Transverse colon (tissue), 4 donors: ENCODE results near the gene SLC25A18. TPM values are rescaled to one million over a fixed set of nuclear protein-coding genes. Genes with fewer than 3 reads are reported as not detected.

Experiments
- DNase-seq: peaks from one replicate; pipeline ENCODE4 v3.0.0-alpha.2; 2019
- H3K27ac ChIP-seq, 4 donors: fragments of 200-600 bp; sonication (generic); 2 replicates each; pipeline ENCODE4 v1.5.1; 2016 to 2018; ENCODE audit warnings: inconsistent platforms in 4 of 4
- H3K27me3 ChIP-seq: fragments of 200-600 bp; sonication (generic); 2 replicates; pipeline ENCODE4 v1.5.1; 2017; ENCODE audit warnings: inconsistent platforms
- H3K36me3 ChIP-seq, 4 donors: fragments of 200-600 bp; sonication (generic); 2 replicates each; pipeline ENCODE4 v1.5.1; 2017 to 2019; ENCODE audit warnings: inconsistent platforms in 4 of 4
- H3K4me1 ChIP-seq, 4 donors: fragments of 200-600 bp; sonication (generic); 2 replicates each; pipeline ENCODE4 v1.5.1; 2017 to 2020; ENCODE audit warnings: inconsistent platforms in 4 of 4
- H3K4me3 ChIP-seq, 4 donors: fragments of 200-600 bp; sonication (generic); 1 replicate in 1 of 4; 2 replicates in 3 of 4; pipeline versions ENCODE4 v1.5.1 to v1.6.1; 2017 to 2019; ENCODE audit warnings: inconsistent platforms in 4 of 4
- H3K9me3 ChIP-seq, 2 donors: fragments of 200-600 bp; sonication (generic); 2 replicates each; pipeline ENCODE4 v1.5.1; 2017 to 2019; ENCODE audit warnings: inconsistent platforms in 2 of 2
- EP300 ChIP-seq: sonication (generic); formaldehyde crosslinking; IDR thresholded peaks from one replicate; pipeline ENCODE4 v1.6.1; 2017; ENCODE audit warnings: antibody characterized with exemption, low read depth
- POLR2A ChIP-seq: fragments of 450-650 bp; IDR thresholded peaks from one replicate; pipeline ENCODE4 v1.6.1; 2016; ENCODE audit warnings: antibody characterized with exemption, mild to moderate bottlenecking, moderate library complexity
- POLR2AphosphoS5 ChIP-seq, 3 donors: sonication (generic); formaldehyde crosslinking; IDR thresholded peaks; one replicate each; pipeline ENCODE4 v1.6.1; 2016; ENCODE audit warnings: antibody characterized with exemption in 3 of 3
- WGBS, 2 donors: methylation state at CpG; one replicate each; pipeline ENCODE4 v1.1.5; 2018; ENCODE audit warnings: low coverage in 1 of 2; 5-methylcytosine and 5-hydroxymethylcytosine counted together
- in situ Hi-C, 4 donors: fragments of 200-750 bp; cut with MboI; loops; one replicate each; pipeline versions ENCODE4 v1.15.0 to v1.15.1; 2017; ENCODE audit warnings: low sequenced_read_pairs in 3 of 4, low pct_ligation_motif_present in 1 of 4, low pct_unique_long_range_greater_than_20kb in 1 of 4
- intact Hi-C: fragments of 100-400 bp; cut with DNase I; formaldehyde crosslinking; loops from one replicate; pipeline ENCODE4 v1.15.1; 2023; ENCODE audit warnings: low total_unique reads
- total RNA-seq, 4 donors: library from RNA; depleted of rRNA; stranded (reverse); fragments of >200 nt; gene quantifications; one replicate each; pipeline ENCODE4 v1.1.0, GENCODE V29; 2016
- TF ChIP-seq, protein P1 (sequence below), 5 experiments: fragments of 200-600 bp in 3 of 5; fragments of 450-650 bp in 2 of 5; sonication (generic) in 3 of 5; IDR thresholded peaks; 1 replicate in 2 of 5; 2 replicates in 3 of 5; pipeline ENCODE4 v1.5.1; 2016 to 2017; ENCODE audit warnings: antibody characterized with exemption in 5 of 5, inconsistent platforms in 3 of 5, mild to moderate bottlenecking in 2 of 5, moderate library complexity in 1 of 5

The SLC25A18 gene, protein sequence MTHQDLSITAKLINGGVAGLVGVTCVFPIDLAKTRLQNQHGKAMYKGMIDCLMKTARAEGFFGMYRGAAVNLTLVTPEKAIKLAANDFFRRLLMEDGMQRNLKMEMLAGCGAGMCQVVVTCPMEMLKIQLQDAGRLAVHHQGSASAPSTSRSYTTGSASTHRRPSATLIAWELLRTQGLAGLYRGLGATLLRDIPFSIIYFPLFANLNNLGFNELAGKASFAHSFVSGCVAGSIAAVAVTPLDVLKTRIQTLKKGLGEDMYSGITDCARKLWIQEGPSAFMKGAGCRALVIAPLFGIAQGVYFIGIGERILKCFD
- 10 to 100 TPM in 1 of 4 donors, 1 to 10 TPM in 2, under 1 TPM in 1; 0.75 to 40.4 (median 1.5) TPM for total RNA-seq

DNA sequence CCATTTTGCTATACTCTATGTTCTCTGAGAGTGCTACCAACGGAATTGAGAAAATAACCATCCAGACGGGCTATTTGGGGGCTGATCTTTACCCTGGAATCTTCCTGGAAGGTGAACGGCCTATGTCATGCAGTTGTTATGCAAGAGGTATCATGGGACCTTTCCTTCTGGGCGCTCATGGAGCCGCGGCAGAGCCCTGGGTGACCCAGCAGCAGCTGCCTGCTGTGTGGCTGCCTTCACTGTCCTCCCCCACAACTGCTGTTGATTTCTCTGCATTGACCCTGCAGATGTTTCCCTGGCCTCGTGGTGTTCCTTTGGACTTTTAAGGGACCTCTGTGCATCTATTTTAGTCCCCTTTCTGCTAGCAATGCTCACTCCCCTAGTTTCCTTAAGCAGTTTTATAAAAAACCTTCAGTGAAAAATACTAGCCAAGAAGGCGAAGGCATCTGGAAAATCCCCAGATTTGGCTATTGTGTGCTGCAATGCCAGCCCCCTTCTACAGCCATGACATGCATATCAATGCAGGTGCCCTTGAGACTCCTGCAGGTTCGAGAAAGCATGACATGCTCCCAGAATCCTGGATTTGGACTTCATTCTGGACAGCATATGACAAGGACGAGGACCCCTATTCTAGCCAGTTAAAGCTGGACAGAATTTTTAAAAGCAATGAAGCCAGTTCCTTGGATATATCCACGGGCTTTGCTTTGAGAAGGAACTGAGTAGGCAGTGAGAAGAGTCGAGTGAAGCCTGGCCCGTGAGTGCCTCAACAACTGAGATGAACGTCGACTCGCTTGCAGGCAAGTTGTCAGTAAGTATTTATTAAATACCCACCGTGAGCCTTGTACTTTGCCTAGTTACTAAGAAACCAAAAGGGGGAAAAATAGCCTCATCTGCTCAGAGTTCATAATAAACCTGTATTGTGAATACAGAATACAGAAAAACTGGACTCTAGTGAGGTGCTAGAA, at the start of gene SLC25A18:
Gene SLC25A18 (plus strand): TSS at position 593 of the 965 bp plus-strand sequence. CDS start 16,447 bp downstream, outside the sequence.
- Histone ChIP-seq H3K4me1 (peaks cover 0 to 23% (median 0%) of the 10 kb centered on the region in 4 donors), H3K27ac (peak within 1 kb of the TSS; percentile 61 to 93 (median 70)), H3K4me3 (no peak within 1 kb of the TSS), H3K9me3 (no peaks in the 10 kb centered on the region), H3K27me3 (no peaks in the 10 kb centered on the region), H3K36me3 (no peaks in the 10 kb centered on the region)
- intact Hi-C loops = no loop called here
- peak; percentile 21 for DNase-seq
- TF ChIP-seq POLR2AphosphoS5 (IDR thresholded peaks at IDR 0.05) (peak in 2 of 3 donors; percentile 39 to 58), EP300 (peak; percentile 17), POLR2A (no peak)
- TF ChIP-seq, protein P1, sequence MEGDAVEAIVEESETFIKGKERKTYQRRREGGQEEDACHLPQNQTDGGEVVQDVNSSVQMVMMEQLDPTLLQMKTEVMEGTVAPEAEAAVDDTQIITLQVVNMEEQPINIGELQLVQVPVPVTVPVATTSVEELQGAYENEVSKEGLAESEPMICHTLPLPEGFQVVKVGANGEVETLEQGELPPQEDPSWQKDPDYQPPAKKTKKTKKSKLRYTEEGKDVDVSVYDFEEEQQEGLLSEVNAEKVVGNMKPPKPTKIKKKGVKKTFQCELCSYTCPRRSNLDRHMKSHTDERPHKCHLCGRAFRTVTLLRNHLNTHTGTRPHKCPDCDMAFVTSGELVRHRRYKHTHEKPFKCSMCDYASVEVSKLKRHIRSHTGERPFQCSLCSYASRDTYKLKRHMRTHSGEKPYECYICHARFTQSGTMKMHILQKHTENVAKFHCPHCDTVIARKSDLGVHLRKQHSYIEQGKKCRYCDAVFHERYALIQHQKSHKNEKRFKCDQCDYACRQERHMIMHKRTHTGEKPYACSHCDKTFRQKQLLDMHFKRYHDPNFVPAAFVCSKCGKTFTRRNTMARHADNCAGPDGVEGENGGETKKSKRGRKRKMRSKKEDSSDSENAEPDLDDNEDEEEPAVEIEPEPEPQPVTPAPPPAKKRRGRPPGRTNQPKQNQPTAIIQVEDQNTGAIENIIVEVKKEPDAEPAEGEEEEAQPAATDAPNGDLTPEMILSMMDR (IDR thresholded peaks at IDR 0.05) = peak in 2 of 5 experiments; percentile 21 to 23
- WGBS, 2 donors = 61 to 82% methylated on average over 5 to 17 of the region's 17 CpGs
- in situ Hi-C loops = no loop called here

DNA sequence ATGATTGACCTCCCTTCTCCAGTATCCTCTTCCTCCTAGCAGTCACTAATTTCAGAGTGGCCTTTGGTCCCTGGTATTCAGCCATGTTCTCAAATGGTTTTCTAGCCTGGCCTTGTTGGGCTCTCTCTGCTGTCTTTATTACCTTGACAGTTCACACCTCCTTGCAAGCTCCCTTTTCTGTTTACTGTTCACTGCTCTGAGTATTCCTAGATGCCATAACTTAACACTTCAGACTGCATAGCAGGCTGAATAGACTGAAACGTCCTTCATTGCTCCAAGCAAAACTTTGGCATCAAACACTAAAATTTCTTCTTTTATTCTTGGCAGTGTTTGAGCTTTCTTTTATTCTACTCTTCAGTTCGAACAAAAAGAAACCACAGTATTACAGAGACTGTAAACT, 49.7 kb upstream of the SLC25A18 start:
- in situ Hi-C loops (loop anchor here in 1 of 4 donors (25.0 kb wide), 1 partner anchor 451 kb away; no protein-coding TSS in a partner anchor), intact Hi-C loops (no loop called here)
- no peaks in the 10 kb centered on the region for H3K9me3 ChIP-seq
- no peaks in the 10 kb centered on the region for H3K27me3 ChIP-seq
- no peak for TF ChIP-seq POLR2AphosphoS5 (IDR thresholded peaks at IDR 0.05)
- TF ChIP-seq, protein P1 (IDR thresholded peaks at IDR 0.05) = no peak
- no peak for TF ChIP-seq EP300
- TF ChIP-seq POLR2A = no peak
- no peak overlapping the region for H3K27ac ChIP-seq
- no peak overlapping the region for H3K4me3 ChIP-seq
- WGBS, 2 donors = 11 to 24% methylated on average over 2 of the region's 2 CpGs
- no peak for DNase-seq
- no peaks in the 10 kb centered on the region for H3K36me3 ChIP-seq
- H3K4me1 ChIP-seq = no peaks in the 10 kb centered on the region

DNA sequence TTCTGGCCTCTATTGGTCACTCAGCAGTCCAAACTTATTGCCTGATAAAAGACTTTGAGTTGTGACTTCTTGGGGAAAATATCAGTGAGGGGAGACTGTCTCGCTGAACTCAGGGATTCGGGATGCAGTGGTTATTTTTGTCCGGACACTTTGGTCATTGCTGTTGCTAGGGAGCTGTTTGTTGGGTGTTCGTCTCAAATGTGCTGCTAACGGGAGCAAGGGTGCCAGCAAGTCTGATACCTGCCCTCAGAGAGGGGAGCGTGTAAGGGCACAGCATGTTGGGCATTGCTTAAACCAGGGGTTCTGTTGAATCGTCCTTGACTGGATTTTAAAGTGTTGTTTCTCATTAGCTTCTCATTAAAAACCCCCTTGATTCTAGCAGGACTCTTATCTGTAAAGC, 49.2 kb upstream of the SLC25A18 start:
- WGBS, 2 donors = 40 to 77% methylated on average over 1 to 7 of the region's 7 CpGs

More for the DNA sequence above, 49.2 kb upstream of the SLC25A18 start:
- Histone ChIP-seq H3K4me3 (no peak overlapping the region), H3K4me1 (no peaks in the 10 kb centered on the region), H3K27ac (no peak overlapping the region), H3K27me3 (no peaks in the 10 kb centered on the region), H3K9me3 (no peaks in the 10 kb centered on the region), H3K36me3 (no peaks in the 10 kb centered on the region)
- in situ Hi-C loops (loop anchor here in 1 of 4 donors (25.0 kb wide), 1 partner anchor 452 kb away; no protein-coding TSS in a partner anchor), intact Hi-C loops (no loop called here)
- no peak for DNase-seq
- TF ChIP-seq, protein P1 (IDR thresholded peaks at IDR 0.05) = no peak
- TF ChIP-seq POLR2AphosphoS5 (IDR thresholded peaks at IDR 0.05) (no peak), EP300 (no peak), POLR2A (no peak)
